Brain microvascular endothelial cell (primary cell): ENCODE data around the gene PCDH20.
"Not testable (repeated sequence)": the region's sequence is repeated elsewhere in the genome, so short reads cannot be mapped to it uniquely, and the experiment has no call there.

Source experiments
- DNase-seq: peaks from one replicate; pipeline ENCODE4 v3.0.0-alpha.2; 2020
- H3K27ac ChIP-seq: fragments of 250-450 bp; sonication (Bioruptor Pico); 2 replicates; pipeline ENCODE4 v1.5.1; 2020; ENCODE audit warnings: mild to moderate bottlenecking, moderate library complexity
- H3K27me3 ChIP-seq: fragments of 250-450 bp; sonication (Bioruptor Pico); replicated peaks from 2 replicates; pipeline ENCODE4 v1.5.1; 2020; ENCODE audit warnings: mild to moderate bottlenecking
- H3K36me3 ChIP-seq: fragments of 250-450 bp; sonication (Bioruptor Pico); replicated peaks from 2 replicates; pipeline ENCODE4 v1.5.1; 2020; ENCODE audit warnings: mild to moderate bottlenecking
- H3K4me3 ChIP-seq: 2 replicates; pipeline ENCODE4 v1.5.1; 2011; ENCODE audit warnings: low read depth, mild to moderate bottlenecking, control low read depth, low read length, moderate library complexity
- CTCF ChIP-seq: IDR thresholded peaks from 2 replicates; pipeline ENCODE4 v1.5.1; 2011; ENCODE audit warnings: low read depth, mild to moderate bottlenecking, moderate library complexity, low read length, control low read depth, inconsistent platforms; ENCODE audit errors: missing control alignments
- in situ Hi-C: cut with HindIII; loops from 2 replicates; pipeline ENCODE4 v1.10.0; 2017; ENCODE audit warnings: low sequenced_read_pairs, low pct_ligation_motif_present

Gene PCDH20

DNA sequence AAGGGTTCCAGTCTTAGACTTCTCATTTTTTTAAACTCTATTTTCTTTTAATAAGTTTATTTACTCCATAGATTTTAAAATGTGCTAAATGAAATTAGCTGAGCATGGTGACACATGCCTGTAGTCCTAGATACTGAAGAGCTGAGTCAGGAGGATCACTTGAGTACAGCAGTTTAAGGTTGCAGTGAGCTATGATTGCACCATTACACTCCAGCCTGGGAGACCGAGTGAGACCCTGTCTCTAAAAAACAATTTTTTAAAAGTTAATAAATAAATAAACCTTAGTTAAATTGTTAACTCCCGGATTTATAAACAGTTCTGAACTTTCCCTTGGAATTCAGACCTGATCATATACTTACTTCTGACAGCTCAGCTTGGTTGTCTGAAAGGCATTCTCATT lies 32.5 kb downstream of the PCDH20 start:
- no peaks in the 10 kb centered on the region for H3K36me3 ChIP-seq
- no peak for DNase-seq
- H3K27ac ChIP-seq: no peak overlapping the region
- no peak overlapping the region for H3K4me3 ChIP-seq
- in situ Hi-C loops: no loop called here
- H3K27me3 ChIP-seq: no peaks in the 10 kb centered on the region
- TF ChIP-seq CTCF: no peak

DNA sequence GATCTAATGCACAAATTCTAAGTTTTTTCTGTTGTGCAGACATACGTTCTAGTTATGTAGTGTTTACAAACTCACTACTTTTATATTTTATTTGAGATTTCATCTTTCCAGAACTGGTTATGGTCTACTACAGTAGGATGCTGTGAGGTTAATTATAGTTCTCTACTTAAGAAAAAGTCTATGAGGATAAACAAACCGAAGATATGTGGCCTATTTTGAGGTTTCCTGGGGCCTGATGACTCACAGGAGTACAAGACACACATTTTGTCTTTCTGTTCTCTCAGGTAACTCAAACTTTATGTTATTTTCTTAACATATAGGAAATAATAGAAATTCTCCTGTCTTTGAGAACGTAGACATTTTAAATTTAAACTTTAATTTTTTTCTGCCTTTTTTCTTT lies 45.1 kb downstream of the PCDH20 start:
- TF ChIP-seq CTCF: no peak
- Histone ChIP-seq H3K27ac (no peak overlapping the region), H3K4me3 (no peak overlapping the region), H3K27me3 (no peaks in the 10 kb centered on the region), H3K36me3 (no peaks in the 10 kb centered on the region)
- in situ Hi-C loops: no loop called here
- no peak for DNase-seq

GRCh38 chr13:61364690-61365089 lies 51.0 kb downstream of the PCDH20 start:
- H3K36me3 ChIP-seq, H3K4me3 ChIP-seq, DNase-seq, H3K27ac ChIP-seq, H3K27me3 ChIP-seq, in situ Hi-C loops: not testable (repeated sequence)

GRCh38 chr13:61362522-61362921 lies 53.1 kb downstream of the PCDH20 start:
- Histone ChIP-seq H3K4me3 (no peak overlapping the region), H3K27me3 (no peaks in the 10 kb centered on the region), H3K36me3 (no peaks in the 10 kb centered on the region), H3K27ac (no peak overlapping the region)
- in situ Hi-C loops: no loop called here
- DNase-seq: no peak
- no peak for TF ChIP-seq CTCF
